B cell (primary cell): ENCODE results near the gene PPP2R1A. TPM values are rescaled to one million over a fixed set of nuclear protein-coding genes. Genes with fewer than 3 reads are reported as not detected.

ENCODE experiments used
- ATAC-seq: fragments of 200-7000 bp; cut with Tn5 transposase; one replicate; pipeline ENCODE4 v1.10.0; 2021; ENCODE audit warnings: low read depth, mild to moderate bottlenecking, moderate number of reproducible peaks, moderate library complexity
- CTCF ChIA-PET: fragments of 350-600 bp; sonication (Branson Sonifier 250); formaldehyde crosslinking; loops from one replicate; lab custom pipeline; 2021; ENCODE audit warnings: antibody characterized with exemption, inconsistent platforms; lab: Charles Lee
- POLR2A ChIA-PET: fragments of 350-600 bp; sonication (Branson Sonifier 250); formaldehyde crosslinking; loops from one replicate; lab custom pipeline; 2021; ENCODE audit warnings: antibody characterized with exemption; lab: Charles Lee
- DNase-seq: peaks from one replicate; pipeline ENCODE4 v3.0.0; 2013
- H2AFZ ChIP-seq: 2 replicates; pipeline ENCODE4 v1.6.1; 2012; ENCODE audit warnings: mild to moderate bottlenecking, low read depth, low read length; ENCODE audit not compliant: insufficient read depth, poor library complexity, severe bottlenecking
- H3K27ac ChIP-seq, 2 donors: 1 replicate in 1 of 2; 2 replicates in 1 of 2; pipeline ENCODE4 v1.5.1; 2012 to 2013; ENCODE audit warnings: low read length in 2 of 2, mild to moderate bottlenecking in 2 of 2, moderate library complexity in 1 of 2
- H3K27me3 ChIP-seq, 4 experiments: fragments of 200-600 bp in 1 of 4; sonication (generic) in 1 of 4; replicated peaks in 1 of 4; 1 replicate in 2 of 4; 2 replicates in 2 of 4; pipeline versions ENCODE4 v1.6.1 to v1.7.0; 2013 to 2016; ENCODE audit warnings: low read length in 3 of 4, mild to moderate bottlenecking in 2 of 4, mixed read lengths in 1 of 4, moderate library complexity in 1 of 4; ENCODE audit not compliant: insufficient read depth in 4 of 4, control insufficient read depth in 3 of 4; ENCODE audit errors: control extremely low read depth in 1 of 4
- H3K36me3 ChIP-seq, 2 experiments: replicated peaks in 1 of 2; 1 replicate in 1 of 2; 2 replicates in 1 of 2; pipeline versions ENCODE4 v1.6.1 to v1.7.1; 2013; ENCODE audit warnings: low read length in 1 of 2; ENCODE audit not compliant: insufficient read depth in 2 of 2, control insufficient read depth in 1 of 2; ENCODE audit errors: control extremely low read depth in 1 of 2, extremely low read depth in 1 of 2
- H3K4me1 ChIP-seq, 2 donors: fragments of 200-600 bp in 1 of 2; sonication (generic) in 1 of 2; 1 replicate in 1 of 2; 2 replicates in 1 of 2; pipeline versions ENCODE4 v1.5.1 to v1.6.1; 2013 to 2017; ENCODE audit warnings: low read length in 2 of 2; ENCODE audit not compliant: control insufficient read depth in 2 of 2, insufficient read depth in 2 of 2
- H3K4me2 ChIP-seq: replicated peaks from 2 replicates; pipeline ENCODE3; 2012; ENCODE audit warnings: mild to moderate bottlenecking, low read depth, low read length; ENCODE audit not compliant: poor library complexity, severe bottlenecking
- H3K4me3 ChIP-seq, 5 experiments: fragments of 200-600 bp in 1 of 5; sonication (generic) in 1 of 5; 1 replicate in 3 of 5; 2 replicates in 2 of 5; pipeline versions ENCODE4 v1.5.1 to v1.7.0; 2011 to 2016; ENCODE audit warnings: low read length in 4 of 5, mild to moderate bottlenecking in 4 of 5, low read depth in 2 of 5, control low read depth in 1 of 5, moderate library complexity in 1 of 5; ENCODE audit not compliant: insufficient read depth in 1 of 5; ENCODE audit errors: control extremely low read depth in 1 of 5, extremely low read depth in 1 of 5
- H3K79me2 ChIP-seq: fragments of 200-600 bp; sonication (generic); one replicate; pipeline ENCODE4 v1.6.0; 2016; ENCODE audit warnings: low read length; ENCODE audit not compliant: control insufficient read depth, insufficient read depth
- H3K9ac ChIP-seq: fragments of 200-600 bp; sonication (generic); 2 replicates; pipeline ENCODE4 v1.6.1; 2017; ENCODE audit warnings: mild to moderate bottlenecking, low read length, moderate library complexity
- H3K9me3 ChIP-seq, 3 donors: one replicate each; pipeline versions ENCODE4 v1.6.1 to v1.7.1; 2013; ENCODE audit warnings: low read length in 2 of 3; ENCODE audit not compliant: control insufficient read depth in 2 of 3, insufficient read depth in 1 of 3; ENCODE audit errors: control extremely low read depth in 1 of 3
- H4K20me1 ChIP-seq: 2 replicates; pipeline ENCODE4 v1.6.0; 2012; ENCODE audit warnings: mild to moderate bottlenecking, low read length; ENCODE audit not compliant: insufficient read depth, control insufficient read depth, poor library complexity, severe bottlenecking
- H3K27ac Mint-ChIP-seq: one replicate; pipeline ENCODE4 v1.8.0; 2021; ENCODE audit warnings: mixed read lengths
- H3K27me3 Mint-ChIP-seq: one replicate; pipeline ENCODE4 v1.8.0; 2021; ENCODE audit warnings: mixed read lengths
- H3K4me1 Mint-ChIP-seq: one replicate; pipeline ENCODE4 v1.8.0; 2021; ENCODE audit warnings: mixed read lengths
- H3K4me3 Mint-ChIP-seq: one replicate; pipeline ENCODE4 v1.8.0; 2021; ENCODE audit warnings: mixed read lengths
- H3K9me3 Mint-ChIP-seq: one replicate; pipeline ENCODE4 v1.8.0; 2022; ENCODE audit warnings: mixed read lengths; ENCODE audit not compliant: insufficient read depth
- EZH2 ChIP-seq: IDR thresholded peaks from 2 replicates; pipeline ENCODE4 v1.6.1; 2012; ENCODE audit warnings: borderline replicate concordance, low read depth, mild to moderate bottlenecking, moderate library complexity, low read length; ENCODE audit not compliant: insufficient read depth, poor library complexity, severe bottlenecking
- WGBS: methylation state at CpG from one replicate; pipeline ENCODE4 v1.1.5; 2013; ENCODE audit warnings: missing lambda C conversion rate; ENCODE audit not compliant: insufficient coverage; 5-methylcytosine and 5-hydroxymethylcytosine counted together
- intact Hi-C: fragments of 100-400 bp; cut with micrococcal nuclease; formaldehyde crosslinking; loops from one replicate; pipeline ENCODE4 v1.10.0; 2022
- polyA plus RNA-seq: library from polyadenylated mRNA; depleted of rRNA; stranded (reverse); fragments of >200 nt; gene quantifications from 2 replicates; pipeline ENCODE4 v1.2.3, GENCODE V29; 2012
- total RNA-seq, 2 donors: library from RNA; stranded (reverse); fragments of 120-200 nt in 1 of 2; gene quantifications; 1 replicate in 1 of 2; 2 replicates in 1 of 2; pipeline versions ENCODE4 v1.2.3 to v1.2.4, GENCODE V29; 2013 to 2022
- TF ChIP-seq, protein P1 (sequence below): fragments of 200-600 bp; IDR thresholded peaks from one replicate; pipeline ENCODE4 v1.8.0; 2022; ENCODE audit warnings: antibody characterized with exemption, mild to moderate bottlenecking

Gene PPP2R1A
- total and polyA plus RNA-seq, 2 donors (not counting 1 experiment from before 2014, with no cell fraction given): 108 to 202 TPM

DNA sequence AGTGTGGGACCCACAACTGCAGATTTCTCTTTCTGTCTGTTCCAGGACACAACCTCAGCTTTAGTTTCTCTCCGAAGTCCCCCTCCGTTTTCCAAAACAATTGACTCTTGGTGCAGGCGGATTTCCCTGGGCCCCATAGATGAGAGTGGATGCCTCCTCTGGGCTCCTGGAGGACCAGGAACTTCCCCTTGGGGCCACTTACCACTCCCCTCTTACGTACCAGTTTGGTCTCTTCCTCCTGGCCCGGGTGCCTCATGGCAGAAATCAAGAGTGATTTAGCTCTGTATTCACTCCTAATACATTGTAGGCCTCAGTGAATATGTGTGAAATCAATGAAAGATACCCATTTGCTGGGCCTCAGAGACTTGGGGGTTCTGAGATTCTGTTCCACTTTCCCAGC lies 34.4 kb downstream of the PPP2R1A start:
- ATAC-seq: no peak
- ChIA-PET CTCF (no interaction called here), POLR2A (no interaction called here)
- H3K4me2 ChIP-seq: no peak overlapping the region
- 88% methylated on average over 5 of the region's 5 CpGs for WGBS
- no peak for DNase-seq
- no peak overlapping the region for H3K27ac ChIP-seq
- no peak overlapping the region for H3K27ac Mint-ChIP-seq
- H4K20me1 ChIP-seq: peaks cover 14% of the 10 kb centered on the region
- H3K4me3 ChIP-seq: no peak overlapping the region
- H3K9me3 ChIP-seq: no peaks in the 10 kb centered on the region
- H3K79me2 ChIP-seq: no peaks in the 10 kb centered on the region
- peaks cover 15% of the 10 kb centered on the region for H3K4me1 Mint-ChIP-seq
- intact Hi-C loops: no loop called here
- no peak overlapping the region for H2AFZ ChIP-seq
- H3K27me3 Mint-ChIP-seq: no peaks in the 10 kb centered on the region
- H3K4me3 Mint-ChIP-seq: no peak overlapping the region
- no peaks in the 10 kb centered on the region for H3K27me3 ChIP-seq
- peaks cover 33 to 85% of the 10 kb centered on the region in 2 experiments for H3K36me3 ChIP-seq
- no peak overlapping the region for H3K9ac ChIP-seq
- TF ChIP-seq EZH2: no peak
- TF ChIP-seq, protein P1, sequence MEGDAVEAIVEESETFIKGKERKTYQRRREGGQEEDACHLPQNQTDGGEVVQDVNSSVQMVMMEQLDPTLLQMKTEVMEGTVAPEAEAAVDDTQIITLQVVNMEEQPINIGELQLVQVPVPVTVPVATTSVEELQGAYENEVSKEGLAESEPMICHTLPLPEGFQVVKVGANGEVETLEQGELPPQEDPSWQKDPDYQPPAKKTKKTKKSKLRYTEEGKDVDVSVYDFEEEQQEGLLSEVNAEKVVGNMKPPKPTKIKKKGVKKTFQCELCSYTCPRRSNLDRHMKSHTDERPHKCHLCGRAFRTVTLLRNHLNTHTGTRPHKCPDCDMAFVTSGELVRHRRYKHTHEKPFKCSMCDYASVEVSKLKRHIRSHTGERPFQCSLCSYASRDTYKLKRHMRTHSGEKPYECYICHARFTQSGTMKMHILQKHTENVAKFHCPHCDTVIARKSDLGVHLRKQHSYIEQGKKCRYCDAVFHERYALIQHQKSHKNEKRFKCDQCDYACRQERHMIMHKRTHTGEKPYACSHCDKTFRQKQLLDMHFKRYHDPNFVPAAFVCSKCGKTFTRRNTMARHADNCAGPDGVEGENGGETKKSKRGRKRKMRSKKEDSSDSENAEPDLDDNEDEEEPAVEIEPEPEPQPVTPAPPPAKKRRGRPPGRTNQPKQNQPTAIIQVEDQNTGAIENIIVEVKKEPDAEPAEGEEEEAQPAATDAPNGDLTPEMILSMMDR: no peak
- H3K9me3 Mint-ChIP-seq: no peaks in the 10 kb centered on the region
- H3K4me1 ChIP-seq: no peaks in the 10 kb centered on the region

GRCh38 chr19:52226652-52227051 lies 36.8 kb downstream of the PPP2R1A start:
- H3K27ac Mint-ChIP-seq: no peak overlapping the region
- CTCF ChIA-PET: interaction anchor here (1.1 kb wide), 1 partner anchor 11 kb away, joined by 3 read pairs; no protein-coding TSS in a partner anchor
- peaks cover 15% of the 10 kb centered on the region for H3K4me1 Mint-ChIP-seq

More at GRCh38 chr19:52226652-52227051, 36.8 kb downstream of the PPP2R1A start:
- Histone ChIP-seq H3K36me3 (peaks cover 21 to 61% of the 10 kb centered on the region in 2 experiments), H3K27ac (no peak overlapping the region), H3K9me3 (no peaks in the 10 kb centered on the region), H3K4me2 (no peak overlapping the region), H4K20me1 (no peaks in the 10 kb centered on the region), H3K79me2 (no peaks in the 10 kb centered on the region), H2AFZ (no peak overlapping the region), H3K27me3 (no peaks in the 10 kb centered on the region), H3K4me3 (no peak overlapping the region), H3K4me1 (no peaks in the 10 kb centered on the region), H3K9ac (no peak overlapping the region)
- TF ChIP-seq EZH2: no peak
- H3K4me3 Mint-ChIP-seq: no peak overlapping the region
- H3K9me3 Mint-ChIP-seq: no peaks in the 10 kb centered on the region
- POLR2A ChIA-PET: interaction anchor here (1.2 kb wide), 1 partner anchor 55 kb away, joined by 4 read pairs; the partner anchor contains the start of gene ZNF836
- ATAC-seq (no peak), DNase-seq (no peak)
- no peaks in the 10 kb centered on the region for H3K27me3 Mint-ChIP-seq
- intact Hi-C loops: no loop called here
- WGBS: 73% methylated on average over 2 of the region's 4 CpGs
